K562 (cell line): ENCODE measurements around the gene CDCP1. TPM values are rescaled to one million over a fixed set of nuclear protein-coding genes. Genes with fewer than 3 reads are reported as not detected.
A peak's percentile ranks its signal among the peaks of the same experiment; 100 is the strongest.

ENCODE experiments used
- AFF1 ChIP-seq, 2 experiments: fragments of 450-650 bp; IDR thresholded peaks; 2 replicates each; pipeline ENCODE4 v1.6.1; 2018; ENCODE audit warnings: mild to moderate bottlenecking in 2 of 2, low read depth in 1 of 2; ENCODE audit not compliant: partially characterized antibody in 2 of 2
- ATF6 ChIP-seq: sonication (generic); formaldehyde crosslinking; IDR thresholded peaks from 2 replicates; pipeline ENCODE4 v1.4.0; 2020; ENCODE audit warnings: mild to moderate bottlenecking, missing genetic modification reagents
- GATAD2A ChIP-seq: fragments of 450-650 bp; IDR thresholded peaks from 2 replicates; pipeline ENCODE4 v1.6.1; 2017
- MTA1 ChIP-seq: fragments of 450-650 bp; IDR thresholded peaks from 2 replicates; pipeline ENCODE4 v1.6.1; 2017; ENCODE audit warnings: borderline replicate concordance
- NFE2 ChIP-seq: IDR thresholded peaks from 2 replicates; pipeline ENCODE4 v1.6.1; 2014; ENCODE audit warnings: antibody characterized with exemption, low read depth
- NFRKB ChIP-seq: fragments of 450-650 bp; IDR thresholded peaks from 2 replicates; pipeline ENCODE4 v1.6.1; 2016; ENCODE audit warnings: low read depth
- NUFIP1 ChIP-seq: fragments of 450-650 bp; IDR thresholded peaks from 2 replicates; pipeline ENCODE4 v1.6.1; 2018; ENCODE audit not compliant: partially characterized antibody
- POLR2AphosphoS5 ChIP-seq: IDR thresholded peaks from 2 replicates; pipeline ENCODE4 v1.6.1; 2011; ENCODE audit warnings: mild to moderate bottlenecking, low read depth, low read length, moderate library complexity; ENCODE audit not compliant: control insufficient read depth, insufficient read depth
- RAD21 ChIP-seq, 2 experiments: fragments of 250-450 bp in 1 of 2; fragments of 450-650 bp in 1 of 2; sonication (Bioruptor Pico) in 1 of 2; formaldehyde crosslinking in 1 of 2; IDR thresholded peaks in 1 of 2; conservative IDR thresholded peaks in 1 of 2; 2 replicates each; pipeline versions ENCODE4 v1.4.0 to v1.8.0; 2020 to 2022; ENCODE audit warnings: mild to moderate bottlenecking in 2 of 2, moderate library complexity in 1 of 2
- SMAD4 ChIP-seq: fragments of 250-450 bp; sonication (Bioruptor Pico); conservative IDR thresholded peaks from 2 replicates; pipeline ENCODE4 v1.8.0; 2021; ENCODE audit warnings: inconsistent platforms, mild to moderate bottlenecking, moderate library complexity
- SUPT5H ChIP-seq: fragments of 450-650 bp; IDR thresholded peaks from 2 replicates; pipeline ENCODE4 v1.6.1; 2016
- THRB ChIP-seq: fragments of 450-650 bp; formaldehyde crosslinking; conservative IDR thresholded peaks from 2 replicates; pipeline ENCODE4 v1.4.0; 2022; ENCODE audit warnings: mild to moderate bottlenecking, missing genetic modification characterization
- ZNF277 ChIP-seq: fragments of 250-450 bp; sonication (Bioruptor Pico); IDR thresholded peaks from 2 replicates; pipeline ENCODE4 v1.8.0; 2022; ENCODE audit warnings: inconsistent platforms, mild to moderate bottlenecking, moderate library complexity, borderline replicate concordance
- ZNF316 ChIP-seq: fragments of 450-650 bp; IDR thresholded peaks from 2 replicates; pipeline ENCODE4 v1.6.1; 2016
- ZNF592 ChIP-seq: fragments of 450-650 bp; IDR thresholded peaks from 2 replicates; pipeline ENCODE4 v1.6.1; 2017; ENCODE audit warnings: antibody characterized with exemption, mild to moderate bottlenecking
- polyA plus RNA-seq, 8 experiments: library from polyadenylated mRNA; depleted of rRNA in 4 of 8; stranded (reverse) in 5 of 8; unstranded in 3 of 8; fragments of >200 nt; fragmentation: Nextera tagmentation in 2 of 8; fragmentation: Illumina TruSeq in 1 of 8; extraction: Ambion mirVana in 2 of 8; extraction: Trizol in 1 of 8; gene quantifications; 2 replicates each; pipeline versions ENCODE4 v1.2.1 to v1.2.3, GENCODE V29; 2011 to 2014; ENCODE audit warnings: inconsistent platforms in 1 of 8, missing spikeins in 1 of 8
- total RNA-seq, 7 experiments: library from RNA; depleted of rRNA in 6 of 7; stranded (reverse); fragments of >200 nt in 6 of 7; fragmentation: Illumina TruSeq in 2 of 7; extraction: Trizol in 2 of 7; gene quantifications; 2 replicates each; pipeline versions ENCODE4 v1.2.1 to v1.2.3, GENCODE V29; 2011 to 2021; ENCODE audit warnings: low replicate concordance in 1 of 7

Gene CDCP1
- total and polyA plus RNA-seq, 9 of the 15 experiments (the other 6 are each of a cell fraction or from before 2014, with no cell fraction given) = 3.9 to 16.4 (median 5.2) TPM

- peak; percentile 97 for TF ChIP-seq ZNF592
- no peak for TF ChIP-seq AFF1 (IDR thresholded peaks at IDR 0.05; ENCODE audit: low read depth in 1 of 2, partially characterized antibody in 2 of 2)
- peak; percentile 93 for TF ChIP-seq ZNF316
- no peak for TF ChIP-seq ZNF277 (CRISPR knock-in tag)
- no peak for TF ChIP-seq POLR2AphosphoS5
- TF ChIP-seq THRB = no peak
- TF ChIP-seq MTA1 = no peak
- peak; percentile 91 for TF ChIP-seq NFE2
- TF ChIP-seq NFRKB = peak; percentile 45
- peak; percentile 72 for TF ChIP-seq SMAD4 (CRISPR knock-in tag)
- TF ChIP-seq SUPT5H = no peak
- peak; percentile 77 for TF ChIP-seq GATAD2A
- no peak for TF ChIP-seq NUFIP1
- TF ChIP-seq ATF6 (CRISPR knock-in tag) = no peak
- peak; percentile 52 to 81; a peak in 3 of 4 replicates for TF ChIP-seq RAD21 (CRISPR knock-in tag; conservative IDR thresholded peaks at IDR 0.05 in 1 of 2, IDR thresholded peaks at IDR 0.05 in 1 of 2)
These were observed 102.4 kb downstream of the CDCP1 start (continued) for GRCh38 chr3:45043728-45044299.
